ENCODE results near the gene SFXN1. TPM values are rescaled to one million over a fixed set of nuclear protein-coding genes. Genes with fewer than 3 reads are reported as not detected.
A peak's percentile ranks its signal among the peaks of the same experiment; 100 is the strongest.
"Not testable (repeated sequence)": the region's sequence is repeated elsewhere in the genome, so short reads cannot be mapped to it uniquely, and the experiment has no call there.

The SFXN1 gene
- total RNA-seq, 1 donor from 2014 or later: 30.1 TPM

DNA sequence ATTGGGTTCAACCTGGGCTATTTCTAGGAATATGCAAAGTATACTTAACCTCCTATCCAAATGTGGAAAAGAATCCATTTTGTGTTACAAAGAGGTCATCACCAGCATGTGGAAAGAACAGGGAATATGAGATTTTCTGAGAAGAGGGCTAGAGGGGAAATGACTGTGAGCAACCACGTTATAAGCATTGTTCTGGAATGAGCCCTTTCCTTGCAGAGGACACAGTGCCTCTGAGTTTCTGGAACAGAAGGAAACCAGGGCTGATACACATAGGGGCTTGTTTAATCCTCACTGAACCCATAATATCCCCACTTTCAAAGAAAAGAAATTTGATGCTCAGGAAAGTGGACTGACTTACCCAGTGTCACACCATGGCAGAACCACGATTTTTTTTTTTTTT, 53.0 kb downstream of the SFXN1 start:
- no peak for DNase-seq (ENCODE audit: low spot score)
- intact Hi-C loops (cut with DNase I): no loop called here

- DNase-seq (ENCODE audit: low spot score): peak; percentile 95
- intact Hi-C loops (cut with DNase I): loop anchor here (1.0 kb wide), 1 partner anchor 183 kb away; no protein-coding TSS in a partner anchor
Observed at GRCh38 chr5:175534070-175534932, 55.9 kb downstream of the SFXN1 start.

DNA sequence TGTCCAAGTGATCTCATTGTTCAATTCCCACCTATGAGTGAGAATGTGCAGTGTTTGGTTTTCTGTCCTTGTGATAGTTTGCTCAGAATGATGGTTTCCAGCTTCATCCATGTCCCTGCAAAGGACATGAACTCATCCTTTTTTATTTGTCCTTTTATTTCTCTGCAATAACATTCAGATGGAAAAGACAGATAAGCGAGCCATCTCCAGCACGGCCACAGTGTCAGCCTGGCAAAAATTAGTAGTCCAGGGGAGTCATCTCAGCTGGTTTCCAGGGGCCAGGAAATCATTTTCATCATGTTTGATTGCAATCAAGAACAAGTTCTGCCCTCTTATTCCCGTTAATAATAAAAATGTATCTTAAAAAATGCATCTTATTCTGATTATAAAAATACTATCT, 57.0 kb downstream of the SFXN1 start:
- not testable (repeated sequence) for DNase-seq (ENCODE audit: low spot score)
- intact Hi-C loops (cut with DNase I): loop anchor here (5.0 kb wide), 1 partner anchor 37 kb away; no protein-coding TSS in a partner anchor

- no peak for DNase-seq (ENCODE audit: low spot score)
- intact Hi-C loops (cut with DNase I): loop anchor here (5.0 kb wide), 1 partner anchor 37 kb away; no protein-coding TSS in a partner anchor
Observed at GRCh38 chr5:175535796-175536195, 57.4 kb downstream of the SFXN1 start.

DNA sequence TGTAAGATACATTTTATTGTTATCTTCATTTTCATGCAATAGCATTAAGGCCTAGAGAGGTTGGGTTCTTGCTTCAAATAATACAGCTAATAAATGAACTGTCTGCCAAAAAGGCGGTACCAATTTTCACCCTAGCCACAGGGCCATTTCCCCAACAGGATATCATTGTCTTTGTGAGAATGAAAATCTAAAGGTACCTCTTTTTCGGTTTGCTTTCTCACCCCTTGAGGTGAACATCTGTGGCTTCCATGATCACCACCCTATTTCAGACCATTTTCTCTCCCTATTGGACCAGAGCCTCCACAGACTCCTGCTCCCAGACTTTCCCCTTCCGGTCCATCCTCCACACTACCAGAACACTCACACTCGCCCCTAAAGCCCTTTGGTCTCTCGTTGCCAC, 60.2 kb downstream of the SFXN1 start:
- no peak for DNase-seq (ENCODE audit: low spot score)
- intact Hi-C loops (cut with DNase I): loop anchor here (5.0 kb wide), 1 partner anchor 34 kb away; no protein-coding TSS in a partner anchor

- no peak for DNase-seq (ENCODE audit: low spot score)
- intact Hi-C loops (cut with DNase I): loop anchor here (5.0 kb wide), 1 partner anchor 32 kb away; no protein-coding TSS in a partner anchor
Observed at GRCh38 chr5:175539936-175540335, 61.6 kb downstream of the SFXN1 start.

DNA sequence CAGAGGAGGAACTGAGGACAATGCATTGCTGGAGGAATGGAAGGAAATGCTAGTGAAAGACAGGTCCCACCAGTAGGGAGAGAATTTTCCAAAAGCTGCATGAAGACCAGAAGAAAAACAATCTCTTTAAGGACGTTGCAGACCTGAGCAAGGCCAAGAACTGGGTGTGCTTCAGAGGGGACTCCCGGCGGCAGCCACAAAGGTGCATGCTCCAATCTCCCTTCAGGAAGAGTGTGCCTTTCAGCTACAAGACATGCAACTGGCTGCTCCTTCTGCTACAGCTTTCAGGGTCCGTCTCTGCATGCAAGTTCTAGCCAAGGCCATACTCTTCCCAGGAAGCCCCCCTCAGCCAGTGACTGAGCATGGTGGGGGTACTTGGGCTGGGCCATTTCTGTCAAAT, 62.9 kb downstream of the SFXN1 start:
- DNase-seq (ENCODE audit: low spot score): no peak
- intact Hi-C loops (cut with DNase I): no loop called here

GRCh38 chr5:175542232-175542965, 64.0 kb downstream of the SFXN1 start:
- intact Hi-C loops (cut with DNase I): no loop called here

DNA sequence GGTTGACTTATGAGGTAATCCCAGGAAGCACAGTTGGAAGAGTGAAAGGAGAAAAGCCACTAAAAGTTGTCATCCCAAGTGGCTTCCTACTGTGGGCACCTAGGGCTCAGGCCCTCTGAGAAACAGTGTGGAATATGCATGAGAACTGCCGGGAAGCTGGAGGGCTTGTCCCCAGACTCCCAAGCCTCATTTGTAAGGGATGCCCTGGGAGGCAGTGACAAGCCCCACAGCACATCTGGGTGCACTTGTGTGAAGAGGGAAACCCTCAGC, 64.5 kb downstream of the SFXN1 start:
- intact Hi-C loops (cut with DNase I): no loop called here
- DNase-seq (ENCODE audit: low spot score): no peak

More at GRCh38 chr5:175542232-175542965, 64.0 kb downstream of the SFXN1 start:
- no peak for DNase-seq (ENCODE audit: low spot score)

DNA sequence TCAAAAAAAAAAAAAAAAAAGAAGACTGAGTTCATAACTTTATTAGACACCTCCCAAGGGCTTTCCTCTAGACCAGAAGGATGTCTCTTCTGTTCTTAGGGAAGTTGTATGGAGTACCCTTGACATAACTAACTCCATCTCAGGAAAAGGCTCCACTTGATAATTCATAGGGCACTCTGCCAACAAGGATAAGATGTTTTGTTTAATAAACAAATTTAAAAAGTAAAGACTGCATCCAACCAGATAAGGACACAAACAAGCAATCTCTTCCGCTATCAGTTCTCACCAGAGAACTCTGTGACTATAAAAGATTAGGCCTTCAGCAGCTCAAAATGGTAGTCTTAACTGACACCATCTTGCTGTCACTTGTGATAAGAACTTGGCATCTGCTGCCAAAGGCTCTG, 65.8 kb downstream of the SFXN1 start:
- intact Hi-C loops (cut with DNase I): no loop called here

GRCh38 chr5:175544586-175544985, 66.2 kb downstream of the SFXN1 start:
- DNase-seq (ENCODE audit: low spot score): no peak
- intact Hi-C loops (cut with DNase I): no loop called here

More for the DNA sequence above, 65.8 kb downstream of the SFXN1 start:
- no peak for DNase-seq (ENCODE audit: low spot score)

DNA sequence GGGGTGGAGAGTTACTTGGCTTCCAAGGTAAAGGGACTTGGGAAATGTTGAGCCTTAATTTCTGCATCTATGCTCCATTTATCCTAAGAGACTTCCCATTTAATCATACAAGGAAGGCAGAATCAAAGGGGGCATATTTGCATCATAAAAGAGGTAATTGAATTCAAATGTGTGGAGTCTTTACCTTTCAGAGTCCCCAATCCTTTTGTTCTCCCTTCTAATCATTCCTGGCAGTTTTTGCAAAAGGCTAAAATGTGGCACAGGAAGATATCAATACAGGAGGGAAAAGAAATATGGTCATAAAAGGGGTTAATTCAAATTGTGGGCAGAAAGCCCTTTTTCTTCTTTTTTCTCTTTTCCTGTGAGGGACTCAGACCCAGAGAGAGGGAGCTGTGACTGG, 69.5 kb downstream of the SFXN1 start:
- DNase-seq (ENCODE audit: low spot score): no peak
- intact Hi-C loops (cut with DNase I): no loop called here

DNA sequence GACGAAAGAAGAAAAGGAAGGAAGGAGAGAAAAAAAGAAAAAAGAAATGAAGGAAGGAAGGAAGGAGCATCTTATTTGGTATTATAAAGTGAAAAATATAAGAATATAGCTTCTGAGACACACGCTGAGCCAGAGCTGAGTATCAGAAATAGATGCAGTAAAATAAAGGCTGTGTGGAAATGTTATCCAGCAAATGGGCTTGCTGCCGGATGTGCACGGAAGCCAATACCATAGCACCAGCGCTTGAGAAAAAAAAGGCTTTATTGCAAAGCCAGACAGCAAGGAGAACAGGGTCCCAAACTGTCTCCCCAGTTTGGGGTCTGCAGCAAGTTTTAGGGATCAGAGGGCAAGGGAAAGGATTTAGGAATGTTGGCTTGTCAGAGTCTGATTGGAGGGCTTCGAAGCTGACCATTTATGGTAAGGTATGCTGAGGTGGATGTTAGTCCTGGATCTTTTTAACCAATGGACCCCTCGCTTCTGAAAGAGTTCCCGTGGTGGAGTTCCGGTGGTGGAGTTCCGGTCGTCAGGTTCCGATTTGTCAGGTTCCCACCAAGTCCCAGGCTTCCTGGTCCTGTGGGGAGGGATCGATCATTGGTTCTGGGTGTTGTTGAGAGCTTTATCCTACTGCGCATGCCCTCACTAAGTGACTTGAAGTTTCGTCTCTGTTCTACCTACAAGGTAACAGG, 70.4 kb downstream of the SFXN1 start:
- no peak for DNase-seq (ENCODE audit: low spot score)
- intact Hi-C loops (cut with DNase I): no loop called here

- intact Hi-C loops (cut with DNase I): no loop called here
- no peak for DNase-seq (ENCODE audit: low spot score)
Observed at GRCh38 chr5:175550055-175550805, 71.9 kb downstream of the SFXN1 start.

- no peak for DNase-seq (ENCODE audit: low spot score)
- intact Hi-C loops (cut with DNase I): no loop called here
Observed at GRCh38 chr5:175551266-175551665, 72.9 kb downstream of the SFXN1 start.

DNA sequence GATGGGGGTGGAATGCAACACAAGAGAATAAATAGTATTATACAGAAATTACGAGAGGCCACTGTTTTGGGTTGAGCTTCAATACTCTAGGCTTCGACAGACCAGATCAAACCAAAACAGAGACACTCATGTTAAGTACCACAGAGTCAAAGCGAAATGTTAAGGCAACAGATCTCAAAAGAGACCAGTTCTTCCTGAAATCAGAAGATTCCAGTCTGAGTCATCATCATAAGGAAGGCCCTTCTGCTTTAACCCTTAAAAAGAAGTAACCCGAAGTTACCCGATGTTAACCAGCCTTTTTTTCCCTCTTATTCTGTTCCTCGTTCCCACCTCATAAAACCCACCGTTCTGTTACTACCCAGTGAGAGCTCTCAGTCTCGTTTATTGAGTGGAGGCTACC, 75.9 kb downstream of the SFXN1 start:
- intact Hi-C loops (cut with DNase I): no loop called here
- DNase-seq (ENCODE audit: low spot score): no peak

GRCh38 chr5:175555168-175555785, 76.9 kb downstream of the SFXN1 start:
- intact Hi-C loops (cut with DNase I): no loop called here
- no peak for DNase-seq (ENCODE audit: low spot score)

- intact Hi-C loops (cut with DNase I): no loop called here
- DNase-seq (ENCODE audit: low spot score): no peak
Observed at GRCh38 chr5:175556794-175557193, 78.4 kb downstream of the SFXN1 start.

- intact Hi-C loops (cut with DNase I): no loop called here
- DNase-seq (ENCODE audit: low spot score): no peak
Observed at GRCh38 chr5:175557778-175558177, 79.4 kb downstream of the SFXN1 start.
